Measurements from ENCODE around the gene NEDD1. TPM values are rescaled to one million over a fixed set of nuclear protein-coding genes. Genes with fewer than 3 reads are reported as not detected.
A peak's percentile ranks its signal among the peaks of the same experiment; 100 is the strongest.

Gene NEDD1
- polyA plus RNA-seq, 2 of the 4 experiments (the other 2 are of a cell fraction): 23.4 to 73.5 TPM

DNA sequence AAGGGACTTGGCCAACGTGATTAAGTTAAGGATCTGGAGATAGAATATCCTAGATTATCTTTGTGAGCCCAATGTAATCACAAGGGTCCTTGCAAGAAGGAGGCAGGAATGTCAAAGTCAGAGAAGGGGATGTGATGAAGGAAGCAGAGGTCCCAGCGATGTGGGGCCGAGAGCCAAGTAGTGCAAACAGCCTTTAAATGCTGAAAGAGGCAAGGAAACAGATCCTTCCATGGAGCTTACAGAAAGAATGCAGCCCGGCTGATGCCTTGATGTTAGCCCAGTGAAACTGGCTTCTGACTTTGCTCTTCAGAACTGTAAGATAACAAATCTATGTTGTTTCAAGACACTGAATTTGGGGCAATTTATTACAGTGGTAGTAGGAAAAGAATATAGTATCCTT lies 74.9 kb downstream of the NEDD1 start:
- POLR2A ChIA-PET: no interaction called here

DNA sequence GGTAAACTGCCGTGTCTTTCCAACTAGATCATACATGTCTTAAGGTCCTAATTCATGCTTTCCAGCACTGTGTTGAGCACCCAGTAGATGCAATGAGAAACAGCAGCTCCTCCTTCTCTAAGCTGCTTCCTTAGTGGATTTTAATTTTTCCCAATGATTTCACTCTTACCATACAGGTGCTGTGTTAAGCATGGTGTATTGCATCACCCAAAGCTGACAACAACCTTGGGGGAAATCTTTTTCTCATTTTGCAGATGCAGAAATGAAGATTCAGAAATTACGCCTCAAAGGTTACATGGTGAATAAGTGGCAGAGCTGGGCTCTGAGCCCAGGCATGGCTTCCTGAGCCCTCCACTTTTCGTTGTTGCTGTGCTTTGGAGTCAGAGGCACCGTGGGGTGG lies 75.6 kb downstream of the NEDD1 start:
- no peak for ATAC-seq
- ChIA-PET CTCF (interaction anchor here (1.7 kb wide), 1 partner anchor 262 kb away, joined by 3 read pairs; no protein-coding TSS in a partner anchor), POLR2A (no interaction called here)
- Histone ChIP-seq H3K4me3 (no peak overlapping the region), H3K9me3 (no peaks in the 10 kb centered on the region), H3K4me2 (no peak overlapping the region), H3K27ac (no peak overlapping the region), H3K4me1 (peaks cover 5% of the 10 kb centered on the region; the same call in 1 of the 3 replicates)
- DNase-seq (ENCODE audit: low read depth in 1 of 2, low spot score in 1 of 2): no peak
- WGBS (ENCODE audit: missing lambda C conversion rate): 48% methylated on average over 4 of the region's 4 CpGs
- no peak for FAIRE-seq
- TF ChIP-seq FOSL2 (IDR thresholded peaks at IDR 0.05) (no peak), FOSL2 (CRISPR knock-in tag; IDR thresholded peaks at IDR 0.05) (no peak), RCOR1 (IDR thresholded peaks at IDR 0.05; ENCODE audit: low read depth, low read length) (no peak), TFCP2L1 (CRISPR knock-in tag; IDR thresholded peaks at IDR 0.05) (no peak), NPAS2 (CRISPR knock-in tag; IDR thresholded peaks at IDR 0.05; ENCODE audit: borderline replicate concordance) (no peak), KDM1A (IDR thresholded peaks at IDR 0.05; ENCODE audit: low read depth) (no peak), RFX5 (IDR thresholded peaks at IDR 0.05) (no peak)
- TF ChIP-seq, protein P1, sequence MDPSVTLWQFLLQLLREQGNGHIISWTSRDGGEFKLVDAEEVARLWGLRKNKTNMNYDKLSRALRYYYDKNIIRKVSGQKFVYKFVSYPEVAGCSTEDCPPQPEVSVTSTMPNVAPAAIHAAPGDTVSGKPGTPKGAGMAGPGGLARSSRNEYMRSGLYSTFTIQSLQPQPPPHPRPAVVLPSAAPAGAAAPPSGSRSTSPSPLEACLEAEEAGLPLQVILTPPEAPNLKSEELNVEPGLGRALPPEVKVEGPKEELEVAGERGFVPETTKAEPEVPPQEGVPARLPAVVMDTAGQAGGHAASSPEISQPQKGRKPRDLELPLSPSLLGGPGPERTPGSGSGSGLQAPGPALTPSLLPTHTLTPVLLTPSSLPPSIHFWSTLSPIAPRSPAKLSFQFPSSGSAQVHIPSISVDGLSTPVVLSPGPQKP (IDR thresholded peaks at IDR 0.05; ENCODE audit: low read depth, low read length): no peak

More for the DNA sequence above, 74.9 kb downstream of the NEDD1 start:
- TF ChIP-seq CBX2 (IDR thresholded peaks at IDR 0.05; ENCODE audit: borderline replicate concordance, low read depth): no peak
- TF ChIP-seq CHD2 (IDR thresholded peaks at IDR 0.05; ENCODE audit: low read length, partially characterized antibody): no peak
- Histone ChIP-seq H3K4me1 (peaks cover 5% of the 10 kb centered on the region; the same call in 1 of the 3 replicates), H3K4me3 (no peak overlapping the region), H3K9me3 (no peaks in the 10 kb centered on the region), H3K4me2 (no peak overlapping the region), H3K27ac (no peak overlapping the region)
- CTCF ChIA-PET: interaction anchor here (1.7 kb wide), 1 partner anchor 262 kb away, joined by 3 read pairs; no protein-coding TSS in a partner anchor
- DNase-seq (ENCODE audit: low read depth in 1 of 2, low spot score in 1 of 2): no peak
- FAIRE-seq: no peak
- 43% methylated on average over 4 of the region's 4 CpGs for WGBS (ENCODE audit: missing lambda C conversion rate)
- no peak for ATAC-seq

DNA sequence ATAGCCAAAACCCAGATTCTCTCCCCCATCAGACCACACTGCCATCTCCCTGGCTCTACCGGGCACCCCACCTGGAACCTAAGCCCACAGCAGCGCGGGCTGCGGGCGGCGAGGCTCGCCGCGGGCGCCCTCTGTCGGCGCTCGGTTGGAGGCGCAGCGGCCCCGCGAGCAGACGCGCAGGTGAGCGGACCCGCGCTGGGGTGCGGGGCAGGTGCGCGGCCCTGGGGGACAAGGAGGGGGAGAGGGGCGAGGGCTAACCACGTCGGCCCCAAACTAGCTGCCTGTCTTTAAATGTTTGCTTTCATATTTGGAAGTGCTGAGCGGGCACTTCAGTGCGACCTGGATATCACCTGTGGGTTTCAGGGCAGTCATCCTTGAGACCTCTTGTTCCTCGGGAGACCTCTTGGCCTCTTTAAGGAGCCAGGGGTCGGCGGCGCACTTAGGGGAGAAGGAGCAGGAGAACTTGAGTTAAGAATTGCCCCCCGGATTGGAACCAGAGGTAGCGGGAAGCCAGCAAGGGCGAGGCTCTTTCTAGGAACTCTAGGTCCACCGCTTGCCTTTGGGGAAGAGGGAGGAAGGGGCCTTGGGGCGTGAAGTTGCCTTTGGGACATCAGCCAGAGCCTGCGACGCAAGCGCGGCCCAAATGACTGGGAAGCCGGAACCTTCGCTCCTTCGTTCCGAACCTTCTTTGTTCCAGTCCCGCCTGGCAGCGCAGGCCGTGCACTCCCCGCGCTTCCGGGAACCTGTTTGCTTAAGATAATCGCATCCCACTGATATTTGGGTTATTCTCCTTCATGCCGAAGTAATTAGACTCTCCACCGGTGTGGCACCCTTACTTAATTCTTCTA lies 78.7 kb downstream of the NEDD1 start:
- ATAC-seq: peak; percentile 71 to 92
- TF ChIP-seq SMC3 (IDR thresholded peaks at IDR 0.05) (peak; percentile 87), ESRRA (IDR thresholded peaks at IDR 0.05; ENCODE audit: borderline replicate concordance, low read length) (no peak), RAD21 (conservative IDR thresholded peaks at IDR 0.05 in 1 of 2, IDR thresholded peaks at IDR 0.05 in 1 of 2) (peak; percentile 60 to 74), NR3C1 (IDR thresholded peaks at IDR 0.05) (no peak), CHD4 (IDR thresholded peaks at IDR 0.05; ENCODE audit: borderline replicate concordance) (no peak), MAFK (IDR thresholded peaks at IDR 0.05; ENCODE audit: partially characterized antibody) (peak; percentile 67), MYC (IDR thresholded peaks at IDR 0.05; ENCODE audit: borderline replicate concordance, low read length) (0 out of 2 replicates have a peak, but pooled peaks have one; percentile 26)
- TF ChIP-seq, protein P2, sequence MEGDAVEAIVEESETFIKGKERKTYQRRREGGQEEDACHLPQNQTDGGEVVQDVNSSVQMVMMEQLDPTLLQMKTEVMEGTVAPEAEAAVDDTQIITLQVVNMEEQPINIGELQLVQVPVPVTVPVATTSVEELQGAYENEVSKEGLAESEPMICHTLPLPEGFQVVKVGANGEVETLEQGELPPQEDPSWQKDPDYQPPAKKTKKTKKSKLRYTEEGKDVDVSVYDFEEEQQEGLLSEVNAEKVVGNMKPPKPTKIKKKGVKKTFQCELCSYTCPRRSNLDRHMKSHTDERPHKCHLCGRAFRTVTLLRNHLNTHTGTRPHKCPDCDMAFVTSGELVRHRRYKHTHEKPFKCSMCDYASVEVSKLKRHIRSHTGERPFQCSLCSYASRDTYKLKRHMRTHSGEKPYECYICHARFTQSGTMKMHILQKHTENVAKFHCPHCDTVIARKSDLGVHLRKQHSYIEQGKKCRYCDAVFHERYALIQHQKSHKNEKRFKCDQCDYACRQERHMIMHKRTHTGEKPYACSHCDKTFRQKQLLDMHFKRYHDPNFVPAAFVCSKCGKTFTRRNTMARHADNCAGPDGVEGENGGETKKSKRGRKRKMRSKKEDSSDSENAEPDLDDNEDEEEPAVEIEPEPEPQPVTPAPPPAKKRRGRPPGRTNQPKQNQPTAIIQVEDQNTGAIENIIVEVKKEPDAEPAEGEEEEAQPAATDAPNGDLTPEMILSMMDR (IDR thresholded peaks at IDR 0.05): peak; percentile 91
- TF ChIP-seq, protein P3, sequence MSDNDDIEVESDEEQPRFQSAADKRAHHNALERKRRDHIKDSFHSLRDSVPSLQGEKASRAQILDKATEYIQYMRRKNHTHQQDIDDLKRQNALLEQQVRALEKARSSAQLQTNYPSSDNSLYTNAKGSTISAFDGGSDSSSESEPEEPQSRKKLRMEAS (IDR thresholded peaks at IDR 0.05): no peak
- peaks cover 5% of the 10 kb centered on the region; the same call in 1 of the 3 replicates for H3K4me1 ChIP-seq
- ChIA-PET POLR2A (no interaction called here), CTCF (interaction anchor here (0.6 to 3.6 kb wide), 18 partner anchors 7 to 1169 kb away, joined by 3 to 30 read pairs (median 4); no protein-coding TSS in a partner anchor)
- H3K9me3 ChIP-seq: no peaks in the 10 kb centered on the region
- H3K4me2 ChIP-seq: peak overlapping the region; percentile 78
- peak overlapping the region; percentile 28; the same call in 2 of the 3 replicates for H3K4me3 ChIP-seq
- no peak overlapping the region for H3K27ac ChIP-seq
- 23% methylated on average over 54 of the region's 56 CpGs for WGBS (ENCODE audit: missing lambda C conversion rate)
- no peak for FAIRE-seq
- DNase-seq (ENCODE audit: low read depth in 1 of 2, low spot score in 1 of 2): peak; percentile 8 to 19
